T47D (cell line): ENCODE measurements around the gene EZH1.
"Not testable (repeated sequence)": the region's sequence is repeated elsewhere in the genome, so short reads cannot be mapped to it uniquely, and the experiment has no call there.

Source experiments
- DNase-seq, 2 experiments: peaks; one replicate each; pipeline versions ENCODE4 v3.0.0 to v3.0.0-alpha.2; 2011 to 2012; ENCODE audit warnings: low read depth in 1 of 2, low spot score in 1 of 2
- JUND ChIP-seq: IDR thresholded peaks from 2 replicates; pipeline ENCODE4 v1.6.1; 2012; ENCODE audit warnings: low read depth
- in situ Hi-C: cut with HindIII; loops from 2 replicates; pipeline ENCODE4 v1.10.0; 2016; ENCODE audit warnings: low sequenced_read_pairs, low pct_unique_long_range_greater_than_20kb

Gene EZH1

DNA sequence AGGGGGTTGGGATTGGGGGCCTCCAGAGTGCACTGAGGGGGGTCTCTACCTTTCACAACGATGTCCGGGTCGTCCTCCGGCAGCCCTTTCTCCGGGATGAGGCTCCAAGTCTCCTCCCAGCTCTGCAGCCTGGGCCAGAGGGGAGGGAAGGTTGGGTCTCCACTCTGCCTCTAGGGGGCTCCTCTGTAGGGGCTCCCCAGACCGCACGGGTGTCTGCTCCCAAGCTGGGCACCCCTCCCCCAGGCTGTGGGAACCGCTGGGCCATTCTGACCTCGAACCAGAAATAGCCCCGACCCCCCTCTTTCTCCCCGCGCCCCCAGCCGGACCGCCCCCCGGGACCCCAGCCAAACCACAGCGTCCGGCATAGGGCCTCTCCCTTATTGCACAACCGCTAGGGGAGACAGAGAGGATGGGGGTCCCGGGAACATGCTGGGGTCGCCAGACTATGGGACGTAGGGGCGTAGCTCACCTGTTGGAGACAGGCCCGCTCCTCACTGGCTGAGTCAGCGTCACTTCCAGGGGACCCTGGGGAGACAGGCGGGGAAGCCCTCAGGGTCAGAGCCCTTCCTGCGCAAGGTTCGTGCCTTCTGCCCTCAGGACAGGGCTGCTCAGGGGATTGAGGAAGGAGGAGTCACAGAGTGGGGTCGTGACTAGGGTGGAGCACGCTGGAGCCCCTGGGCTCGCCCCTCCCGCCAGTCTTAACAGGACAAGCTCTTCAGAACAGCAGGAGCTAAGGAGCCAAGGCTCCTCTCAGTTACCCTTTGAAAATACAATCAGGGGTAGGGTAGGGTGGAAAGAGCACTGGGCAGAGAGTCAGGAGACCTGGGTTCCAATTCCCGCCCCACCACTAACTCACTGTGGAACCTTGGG, 70.7 kb downstream of the EZH1 start:
- peak; percentile 63 to 89 for DNase-seq
- in situ Hi-C loops, result no loop called here
- TF ChIP-seq JUND, result no peak

DNA sequence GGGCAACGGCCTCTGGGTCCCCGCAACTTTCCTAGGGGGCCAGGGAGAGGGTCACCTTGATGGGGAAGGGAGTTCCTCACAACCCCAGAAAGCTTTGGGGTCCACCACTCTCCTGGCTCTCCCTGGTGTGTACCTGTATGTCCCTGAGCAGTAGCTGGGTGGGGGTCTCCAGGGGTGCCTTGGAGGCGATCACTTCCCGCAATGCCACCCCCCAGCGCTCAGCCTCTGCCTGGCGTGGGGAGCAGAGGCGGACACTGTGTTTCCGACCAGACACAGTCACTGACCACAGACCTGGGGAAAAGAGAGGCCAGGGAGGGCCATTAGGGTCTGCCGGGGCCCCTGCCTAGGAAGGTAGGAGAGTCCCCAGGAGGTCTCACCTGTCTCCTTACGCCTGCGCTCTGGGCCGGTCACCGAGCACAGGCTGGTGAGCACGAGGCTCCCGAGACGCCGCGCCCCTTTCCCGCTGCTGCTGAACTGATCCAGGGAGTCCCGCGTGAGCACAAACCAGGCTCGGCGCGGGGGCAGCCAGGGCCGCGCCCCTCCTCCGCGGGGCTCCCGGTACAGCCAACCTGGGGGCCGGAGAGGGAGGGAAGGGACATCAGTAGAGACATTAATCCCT, 71.5 kb downstream of the EZH1 start:
- in situ Hi-C loops, result no loop called here
- no peak for TF ChIP-seq JUND
- no peak for DNase-seq

DNA sequence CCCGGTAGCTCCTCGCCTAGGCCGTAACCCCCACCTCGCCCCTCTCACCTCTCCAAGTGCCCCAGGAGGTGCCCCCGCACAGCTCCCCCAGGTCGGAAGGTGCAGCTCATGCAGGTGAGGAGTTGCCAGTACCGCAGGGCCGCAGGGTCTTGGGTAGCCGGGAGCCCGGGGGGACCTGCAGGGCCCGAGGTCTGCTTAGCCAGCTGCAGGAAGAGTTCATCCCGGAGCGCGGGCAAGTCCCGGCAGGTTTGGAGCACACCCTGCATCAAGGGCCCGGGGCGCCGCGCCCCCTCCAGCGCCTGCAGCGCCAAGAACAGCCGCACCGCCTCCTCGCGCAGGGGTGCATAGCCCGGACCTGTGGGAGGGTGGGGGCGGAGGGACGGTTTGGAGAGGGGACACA, 72.8 kb downstream of the EZH1 start:
- in situ Hi-C loops, result no loop called here
- DNase-seq, result no peak
- TF ChIP-seq JUND, result no peak

DNA sequence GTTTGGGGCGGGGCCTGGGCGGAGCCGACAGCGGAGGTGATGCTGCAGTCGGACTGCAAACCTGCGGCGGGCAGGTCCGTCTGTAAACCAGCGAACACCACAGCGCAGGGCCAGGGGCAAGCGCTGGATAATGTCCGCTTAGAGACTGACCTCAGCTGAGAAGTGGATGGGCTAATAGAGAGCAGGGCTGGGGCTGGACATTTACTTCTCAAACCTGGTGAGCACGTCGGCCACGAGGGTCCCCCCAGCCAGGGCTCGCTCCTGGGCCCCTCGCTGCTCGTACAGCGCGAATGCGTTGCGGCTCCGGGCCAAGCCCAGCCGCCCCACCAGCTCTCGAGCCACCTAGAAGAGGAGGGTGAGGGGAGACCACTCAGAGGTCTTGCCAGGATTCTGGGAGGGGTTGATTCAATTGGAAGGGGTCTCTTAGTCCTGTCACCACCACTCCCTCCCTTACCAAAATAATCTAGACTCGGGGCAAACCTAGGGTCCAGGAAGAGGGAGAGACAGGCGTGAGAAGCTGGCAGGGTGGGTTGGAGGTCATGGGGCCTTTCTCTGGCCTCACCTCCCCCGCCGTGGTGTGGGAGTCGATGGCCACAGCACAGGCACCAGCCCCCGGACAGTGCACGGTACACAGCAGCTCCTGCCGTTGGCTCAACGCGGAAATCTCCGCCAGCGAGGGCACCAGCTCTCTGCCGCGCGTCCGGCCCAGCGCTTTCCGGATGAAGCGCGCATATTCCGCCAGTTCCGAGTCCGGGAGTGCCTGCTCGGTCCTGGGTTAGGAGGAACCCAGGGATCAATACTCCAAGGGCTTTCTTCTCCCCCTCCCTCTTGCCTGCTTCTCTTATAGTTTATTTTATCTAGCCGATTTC, 73.8 kb downstream of the EZH1 start:
- in situ Hi-C loops, result no loop called here
- DNase-seq, result no peak
- TF ChIP-seq JUND, result no peak

DNA sequence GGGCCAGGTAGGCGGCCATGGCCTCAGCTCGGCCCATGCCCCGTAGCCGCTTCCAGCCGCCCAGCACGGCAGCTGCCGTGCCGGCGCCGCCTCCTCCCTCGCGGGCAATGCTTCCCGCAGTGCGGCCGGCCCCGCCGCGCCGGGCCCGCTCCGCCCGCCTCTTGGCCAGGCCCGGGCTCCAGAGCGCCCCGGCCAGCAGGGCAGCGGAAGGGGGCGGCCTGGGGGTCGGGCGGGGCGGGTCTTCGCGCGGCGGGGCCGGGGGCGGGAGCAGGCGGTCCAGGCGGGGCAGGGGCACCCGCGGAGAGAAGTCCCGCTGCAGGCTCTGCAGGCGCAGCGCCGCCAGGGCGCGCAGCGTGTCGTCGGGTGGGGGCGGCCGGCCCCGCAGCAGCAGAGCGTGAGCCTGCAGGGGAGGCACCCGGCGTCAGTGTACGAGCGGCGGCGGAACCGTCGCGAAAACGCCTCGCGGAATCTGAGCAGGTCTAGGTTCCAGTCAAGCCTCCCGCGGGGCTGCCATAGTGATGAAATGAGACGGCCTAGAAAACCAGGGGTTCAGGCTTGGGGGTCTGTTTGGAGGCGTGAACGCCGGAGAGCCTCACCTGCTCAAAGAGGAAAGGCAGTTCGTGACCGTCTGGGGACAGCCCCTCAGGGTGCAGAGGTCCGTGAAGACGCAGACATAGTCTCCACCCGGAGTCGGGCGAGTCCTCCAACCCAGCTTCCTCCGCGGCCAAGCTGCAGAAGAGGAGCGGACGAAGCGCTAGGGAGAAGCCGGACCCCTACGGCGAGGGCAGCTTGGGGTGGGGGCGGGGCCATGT, 74.7 kb downstream of the EZH1 start:
- TF ChIP-seq JUND, result no peak
- in situ Hi-C loops, result no loop called here
- DNase-seq, result no peak

DNA sequence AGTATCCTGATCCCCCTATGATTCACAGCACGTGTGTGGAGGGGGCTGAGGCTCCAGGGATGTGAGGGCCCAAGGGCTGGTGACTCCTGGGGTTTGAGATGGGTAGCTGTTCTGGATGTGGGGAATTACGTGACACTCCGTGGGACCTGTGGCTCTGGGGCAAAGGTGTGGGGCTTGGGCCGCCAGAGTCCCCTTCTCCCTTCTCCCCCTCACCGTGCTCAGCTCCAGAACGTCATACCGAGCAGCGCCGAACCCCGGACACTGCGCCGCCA, 75.2 kb downstream of the EZH1 start:
- no peak for TF ChIP-seq JUND
- in situ Hi-C loops, result no loop called here

DNA sequence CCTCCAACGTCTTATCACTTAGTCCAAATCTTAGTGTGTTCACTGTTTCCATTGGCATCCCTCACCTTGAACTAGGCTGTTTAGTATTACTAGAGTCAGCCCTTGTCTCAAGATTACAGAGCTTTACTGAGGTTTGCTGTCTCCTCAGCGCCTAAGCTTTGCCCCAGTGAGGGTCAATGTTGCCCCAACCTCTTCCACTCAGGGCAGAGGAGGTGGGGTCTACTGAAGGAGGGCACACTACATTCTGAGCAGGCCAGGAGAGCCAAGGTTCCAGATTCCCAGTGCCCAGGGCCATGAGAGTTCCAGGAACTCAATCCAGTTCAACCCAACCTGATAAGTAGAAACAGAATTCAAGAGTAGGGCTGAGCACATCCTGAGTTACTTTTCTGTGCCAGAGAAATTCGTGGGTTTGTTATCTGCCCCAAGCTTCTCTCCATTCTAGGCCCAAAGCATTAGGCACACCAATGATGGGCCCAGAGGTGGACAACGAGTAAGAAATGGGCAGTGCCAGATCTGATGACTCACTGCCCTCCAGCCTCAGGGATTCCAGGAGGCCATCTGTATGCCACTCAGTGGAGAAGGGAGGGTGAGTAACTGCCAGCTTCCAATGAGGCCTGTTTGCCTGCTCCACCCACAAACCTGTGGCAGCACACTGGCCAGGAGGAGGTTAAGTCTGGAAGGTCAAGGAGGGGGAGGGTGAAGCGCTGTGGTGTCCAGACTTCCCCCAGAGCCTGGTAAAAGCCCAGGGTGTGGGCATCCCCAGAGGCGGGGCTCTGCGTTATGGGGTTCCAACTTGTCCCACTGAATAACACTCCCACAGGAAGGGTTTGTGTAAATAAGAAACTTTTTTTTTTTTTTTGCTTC, 77.5 kb downstream of the EZH1 start:
- TF ChIP-seq JUND, result peak; percentile 68
- in situ Hi-C loops, result no loop called here
- DNase-seq, result peak; percentile 76 to 90

More for the DNA sequence above, 75.2 kb downstream of the EZH1 start:
- no peak for DNase-seq

DNA sequence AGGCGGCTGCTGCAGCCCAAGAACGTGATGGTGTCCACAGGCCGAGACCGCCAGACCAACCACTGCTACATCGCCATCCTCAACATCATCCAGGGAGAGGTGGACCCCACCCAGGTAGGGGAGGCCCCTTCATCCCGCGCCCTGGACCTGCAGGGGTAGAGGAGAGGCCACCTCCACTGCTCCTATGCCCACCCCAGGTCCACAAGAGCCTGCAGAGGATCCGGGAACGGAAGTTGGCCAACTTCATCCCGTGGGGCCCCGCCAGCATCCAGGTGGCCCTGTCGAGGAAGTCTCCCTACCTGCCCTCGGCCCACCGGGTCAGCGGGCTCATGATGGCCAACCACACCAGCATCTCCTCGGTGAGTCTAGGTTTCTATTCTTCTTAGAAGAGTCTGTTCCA, 78.7 kb downstream of the EZH1 start:
- DNase-seq, in situ Hi-C loops: not testable (repeated sequence)

DNA sequence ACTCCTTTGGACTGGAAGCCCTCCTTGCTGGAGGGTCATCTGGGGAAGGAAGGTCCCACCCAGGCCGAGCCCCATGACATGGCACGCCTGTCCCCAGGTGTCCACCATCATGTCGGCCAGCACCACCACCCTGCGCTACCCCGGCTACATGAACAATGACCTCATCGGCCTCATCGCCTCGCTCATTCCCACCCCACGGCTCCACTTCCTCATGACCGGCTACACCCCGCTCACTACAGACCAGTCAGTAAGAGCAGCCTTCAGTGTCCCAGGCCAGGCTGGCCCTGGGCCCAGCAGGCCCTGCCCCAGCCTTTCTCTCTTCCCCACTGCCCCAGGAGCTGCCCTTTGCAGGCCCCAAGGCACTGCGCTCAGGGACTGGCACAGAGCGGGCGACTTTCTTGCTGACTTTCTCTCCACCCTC, 79.2 kb downstream of the EZH1 start:
- no peak for DNase-seq
- TF ChIP-seq JUND, result no peak
- in situ Hi-C loops, result no loop called here

DNA sequence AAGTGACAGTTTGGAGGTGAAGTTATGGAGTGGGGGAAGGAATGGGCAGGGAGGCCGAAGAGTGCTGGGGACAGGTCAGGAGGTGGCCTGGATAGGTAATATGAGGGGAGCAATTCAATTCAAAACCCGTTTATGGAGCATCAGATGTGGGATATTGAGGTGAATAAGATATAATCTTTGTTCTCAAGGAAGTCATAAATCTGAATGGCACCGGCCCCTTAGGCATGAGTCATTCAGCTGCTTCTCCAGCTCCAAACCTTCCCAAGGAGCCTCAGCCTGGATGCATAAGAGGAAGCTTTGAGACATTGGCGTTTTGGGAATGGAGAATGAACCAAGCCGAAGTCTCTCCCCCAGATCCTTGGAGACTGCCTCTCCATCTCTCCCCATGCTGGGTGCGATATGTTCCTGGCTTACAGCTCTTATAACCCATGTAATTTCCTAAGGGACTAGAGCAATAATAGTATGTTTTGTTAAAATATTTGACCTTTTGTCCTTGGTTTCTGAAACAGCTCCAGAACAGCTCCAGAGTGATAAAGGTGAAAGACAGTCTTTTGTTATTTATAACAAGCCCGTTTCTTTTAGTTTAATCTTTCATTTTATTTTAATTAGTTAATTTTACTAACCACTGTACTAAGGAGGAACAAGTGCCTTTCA, 84.0 kb downstream of the EZH1 start:
- in situ Hi-C loops, result no loop called here
- TF ChIP-seq JUND, result 0 out of 2 replicates have a peak, but pooled peaks have one; percentile 44
- peak; percentile 84 to 92 for DNase-seq

DNA sequence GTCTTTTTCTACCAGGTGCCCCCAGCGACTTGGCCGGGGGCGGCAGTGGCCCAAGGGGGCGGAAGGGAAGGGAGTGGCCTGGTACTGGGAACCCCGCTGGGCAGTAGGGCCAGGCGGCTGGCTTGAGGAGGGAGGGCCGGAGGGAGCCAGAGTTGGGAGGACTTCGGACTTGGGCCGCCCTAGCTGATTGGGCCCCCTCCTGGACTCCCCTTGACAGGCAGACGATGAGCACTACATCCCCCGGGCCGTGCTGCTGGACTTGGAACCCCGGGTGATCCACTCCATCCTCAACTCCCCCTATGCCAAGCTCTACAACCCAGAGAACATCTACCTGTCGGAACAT, 84.9 kb downstream of the EZH1 start:
- in situ Hi-C loops, DNase-seq: not testable (repeated sequence)
